Lower leg skin (tissue), 3 donors: ENCODE results near the gene CCDC78.

Experiments
- CTCF ChIP-seq, 3 donors: fragments of 450-650 bp; IDR thresholded peaks; one replicate each; pipeline ENCODE4 v1.5.1; 2016; ENCODE audit warnings: antibody characterized with exemption in 3 of 3, mild to moderate bottlenecking in 3 of 3, moderate library complexity in 2 of 3
- POLR2A ChIP-seq, 2 donors: fragments of 450-650 bp; IDR thresholded peaks; one replicate each; pipeline ENCODE4 v1.6.1; 2016 to 2017; ENCODE audit warnings: antibody characterized with exemption in 2 of 2, mild to moderate bottlenecking in 1 of 2, moderate library complexity in 1 of 2

- TF ChIP-seq CTCF (IDR thresholded peaks at IDR 0.05) (no peak), POLR2A (IDR thresholded peaks at IDR 0.05) (no peak)
These were observed 33.1 kb upstream of the CCDC78 start for GRCh38 chr16:759110-759910.
